Gastroesophageal sphincter (tissue), 4 donors: ENCODE measurements around the gene INPP5D. TPM values are rescaled to one million over a fixed set of nuclear protein-coding genes. Genes with fewer than 3 reads are reported as not detected.
A peak's percentile ranks its signal among the peaks of the same experiment; 100 is the strongest.

ENCODE experiments used
- ATAC-seq: fragments of 150-250 bp; one replicate; pipeline ENCODE4 v1.9.1; 2016; ENCODE audit warnings: mild to moderate bottlenecking, moderate library complexity
- H3K27ac ChIP-seq, 4 donors: fragments of 200-600 bp; sonication (generic) in 3 of 4; 1 replicate in 3 of 4; 2 replicates in 1 of 4; pipeline ENCODE4 v1.5.1; 2016 to 2019
- H3K27me3 ChIP-seq: fragments of 200-600 bp; sonication (generic); one replicate; pipeline ENCODE4 v1.5.1; 2019
- H3K36me3 ChIP-seq, 2 donors: fragments of 200-600 bp; sonication (generic); one replicate each; pipeline ENCODE4 v1.5.1; 2019; ENCODE audit warnings: control low read depth in 1 of 2
- H3K4me1 ChIP-seq, 3 donors: fragments of 200-600 bp; sonication (generic); 1 replicate in 2 of 3; 2 replicates in 1 of 3; pipeline ENCODE4 v1.5.1; 2016 to 2019; ENCODE audit warnings: control low read depth in 2 of 3
- H3K4me3 ChIP-seq, 2 donors: fragments of 200-600 bp; sonication (generic); one replicate each; pipeline ENCODE4 v1.5.1; 2019; ENCODE audit warnings: mild to moderate bottlenecking in 1 of 2, moderate library complexity in 1 of 2
- H3K9me3 ChIP-seq, 3 donors: fragments of 200-600 bp; sonication (generic); one replicate each; pipeline ENCODE4 v1.5.1; 2017 to 2019; ENCODE audit warnings: control low read depth in 2 of 3
- EP300 ChIP-seq: sonication (generic); formaldehyde crosslinking; IDR thresholded peaks from one replicate; pipeline ENCODE4 v1.6.1; 2017; ENCODE audit warnings: antibody characterized with exemption, mild to moderate bottlenecking
- POLR2A ChIP-seq, 2 donors: fragments of 450-650 bp; IDR thresholded peaks; one replicate each; pipeline ENCODE4 v1.6.1; 2017; ENCODE audit warnings: antibody characterized with exemption in 2 of 2, mild to moderate bottlenecking in 2 of 2, moderate library complexity in 1 of 2
- POLR2AphosphoS5 ChIP-seq: sonication (generic); formaldehyde crosslinking; IDR thresholded peaks from one replicate; pipeline ENCODE4 v1.6.1; 2017; ENCODE audit warnings: antibody characterized with exemption
- WGBS, 2 donors: methylation state at CpG; one replicate each; pipeline ENCODE4 v1.1.5; 2018; ENCODE audit warnings: low coverage in 1 of 2; 5-methylcytosine and 5-hydroxymethylcytosine counted together
- total RNA-seq, 4 donors: library from RNA; depleted of rRNA; stranded (reverse); fragments of >200 nt; gene quantifications; one replicate each; pipeline ENCODE4 v1.1.0, GENCODE V29; 2016
- TF ChIP-seq, protein P1 (sequence below), 4 experiments: fragments of 200-600 bp in 2 of 4; fragments of 450-650 bp in 2 of 4; sonication (generic) in 1 of 4; IDR thresholded peaks; one replicate each; pipeline ENCODE4 v1.5.1; 2017 to 2019; ENCODE audit warnings: antibody characterized with exemption in 4 of 4, mild to moderate bottlenecking in 2 of 4, moderate library complexity in 2 of 4

INPP5D gene
- 10 to 100 TPM in 2 of 4 donors, 1 to 10 TPM in 2; 6.5 to 12.4 (median 9.3) TPM for total RNA-seq

DNA sequence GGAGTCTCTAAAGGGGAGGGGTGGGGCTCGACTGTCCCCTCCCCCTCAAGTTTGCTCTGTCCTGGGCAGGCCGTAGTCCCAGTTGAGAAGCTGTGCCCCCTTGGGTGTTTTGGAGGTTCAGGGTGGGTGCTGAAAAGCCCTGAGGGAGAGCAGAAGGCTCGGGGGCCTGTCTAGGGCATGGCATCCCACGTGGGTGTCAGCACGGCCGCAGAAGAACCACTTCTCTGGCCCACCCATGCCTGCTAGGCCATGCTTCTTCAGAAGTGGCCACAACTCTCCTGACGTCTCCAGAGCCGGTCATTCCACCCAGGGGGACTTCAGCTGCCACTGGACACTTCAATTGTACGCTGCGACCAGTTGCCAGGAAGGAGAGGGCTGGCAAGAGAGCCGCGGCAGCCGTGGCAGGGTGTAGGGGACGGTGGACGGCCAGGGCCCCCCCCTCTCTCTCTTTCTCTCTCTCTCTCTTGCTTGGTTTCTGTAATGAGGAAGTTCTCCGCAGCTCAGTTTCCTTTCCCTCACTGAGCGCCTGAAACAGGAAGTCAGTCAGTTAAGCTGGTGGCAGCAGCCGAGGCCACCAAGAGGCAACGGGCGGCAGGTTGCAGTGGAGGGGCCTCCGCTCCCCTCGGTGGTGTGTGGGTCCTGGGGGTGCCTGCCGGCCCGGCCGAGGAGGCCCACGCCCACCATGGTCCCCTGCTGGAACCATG is at the start of gene INPP5D:
Gene INPP5D (plus strand): TSS at position 546 of the 704 bp plus-strand sequence. CDS start 137 bp downstream, at position 683.
- 40 to 87% methylated on average over 1 to 3 of the region's 26 CpGs for WGBS, 2 donors
- H3K9me3 ChIP-seq, result no peaks in the 10 kb centered on the region
- TF ChIP-seq POLR2A (IDR thresholded peaks at IDR 0.05) (peak; percentile 29 to 51), POLR2AphosphoS5 (no peak), EP300 (no peak)
- TF ChIP-seq, protein P1, sequence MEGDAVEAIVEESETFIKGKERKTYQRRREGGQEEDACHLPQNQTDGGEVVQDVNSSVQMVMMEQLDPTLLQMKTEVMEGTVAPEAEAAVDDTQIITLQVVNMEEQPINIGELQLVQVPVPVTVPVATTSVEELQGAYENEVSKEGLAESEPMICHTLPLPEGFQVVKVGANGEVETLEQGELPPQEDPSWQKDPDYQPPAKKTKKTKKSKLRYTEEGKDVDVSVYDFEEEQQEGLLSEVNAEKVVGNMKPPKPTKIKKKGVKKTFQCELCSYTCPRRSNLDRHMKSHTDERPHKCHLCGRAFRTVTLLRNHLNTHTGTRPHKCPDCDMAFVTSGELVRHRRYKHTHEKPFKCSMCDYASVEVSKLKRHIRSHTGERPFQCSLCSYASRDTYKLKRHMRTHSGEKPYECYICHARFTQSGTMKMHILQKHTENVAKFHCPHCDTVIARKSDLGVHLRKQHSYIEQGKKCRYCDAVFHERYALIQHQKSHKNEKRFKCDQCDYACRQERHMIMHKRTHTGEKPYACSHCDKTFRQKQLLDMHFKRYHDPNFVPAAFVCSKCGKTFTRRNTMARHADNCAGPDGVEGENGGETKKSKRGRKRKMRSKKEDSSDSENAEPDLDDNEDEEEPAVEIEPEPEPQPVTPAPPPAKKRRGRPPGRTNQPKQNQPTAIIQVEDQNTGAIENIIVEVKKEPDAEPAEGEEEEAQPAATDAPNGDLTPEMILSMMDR (IDR thresholded peaks at IDR 0.05), result no peak
- no peaks in the 10 kb centered on the region for H3K36me3 ChIP-seq
- peaks cover 2% of the 10 kb centered on the region for H3K27me3 ChIP-seq
- peak within 1 kb of the TSS; percentile 20 to 50 for H3K4me3 ChIP-seq
- ATAC-seq, result peak; percentile 36
- H3K4me1 ChIP-seq, result peaks cover 0 to 47% (median 3%) of the 10 kb centered on the region in 3 donors
- peak within 1 kb of the TSS; percentile 27 to 77 (median 72) for H3K27ac ChIP-seq

DNA sequence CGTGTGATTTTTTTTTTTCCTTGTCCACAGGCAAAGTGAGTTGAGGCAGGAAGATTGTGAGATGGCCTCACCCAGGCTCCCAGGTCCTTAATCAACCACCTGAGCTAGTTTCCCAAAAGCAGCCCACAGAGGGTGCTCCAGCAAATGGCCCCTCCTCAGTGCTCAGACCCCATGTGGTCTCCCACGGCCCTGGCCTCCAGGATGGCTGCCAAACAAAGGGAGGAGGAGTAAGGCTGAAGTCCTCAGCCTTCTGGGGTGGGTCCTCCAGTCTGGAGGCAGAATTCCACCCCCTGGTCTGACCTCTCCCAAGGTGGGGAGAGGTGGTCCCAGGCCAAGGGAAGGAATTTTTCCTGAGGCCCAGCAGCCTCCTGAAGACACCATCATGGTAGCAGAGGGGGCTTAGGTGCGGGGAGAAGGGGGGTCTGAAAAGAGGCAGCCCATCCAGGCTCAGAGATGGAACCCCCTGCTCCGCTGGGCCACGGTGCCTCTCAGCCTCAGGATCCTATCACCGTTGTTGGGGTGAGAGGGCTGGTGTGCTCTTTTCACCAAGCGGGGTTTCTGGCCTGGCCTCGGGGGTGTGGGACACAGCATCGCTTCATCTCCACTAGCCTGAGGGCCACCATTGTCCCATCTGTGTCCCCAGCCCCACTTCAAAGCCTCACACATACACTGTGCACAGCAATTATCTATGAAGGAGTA is 49.4 kb upstream of the INPP5D start:
- Histone ChIP-seq H3K4me3 (no peak overlapping the region), H3K9me3 (no peaks in the 10 kb centered on the region), H3K27me3 (no peaks in the 10 kb centered on the region), H3K36me3 (no peaks in the 10 kb centered on the region), H3K4me1 (no peaks in the 10 kb centered on the region), H3K27ac (no peak overlapping the region)
- WGBS, 2 donors, result no CpG with 5 or more reads among the region's 9 CpGs
- ATAC-seq, result no peak
- TF ChIP-seq POLR2AphosphoS5 (no peak), EP300 (no peak), POLR2A (IDR thresholded peaks at IDR 0.05) (no peak)
- TF ChIP-seq, protein P1 (IDR thresholded peaks at IDR 0.05), result no peak

- TF ChIP-seq POLR2AphosphoS5, result no peak
- TF ChIP-seq, protein P1 (IDR thresholded peaks at IDR 0.05), result no peak
- TF ChIP-seq EP300, result no peak
- no peak for TF ChIP-seq POLR2A (IDR thresholded peaks at IDR 0.05)
- Histone ChIP-seq H3K4me3 (no peak overlapping the region), H3K27me3 (no peaks in the 10 kb centered on the region), H3K36me3 (no peaks in the 10 kb centered on the region), H3K27ac (no peak overlapping the region), H3K9me3 (no peaks in the 10 kb centered on the region), H3K4me1 (no peaks in the 10 kb centered on the region)
- ATAC-seq, result no peak
- WGBS, 2 donors, result 88% methylated on average over 5 of the region's 6 CpGs; no CpG with 5 or more reads in 1 of the 2 donors
Observed at GRCh38 chr2:233011268-233011650, 48.9 kb upstream of the INPP5D start.

- Histone ChIP-seq H3K4me3 (no peak overlapping the region), H3K27me3 (no peaks in the 10 kb centered on the region), H3K9me3 (no peaks in the 10 kb centered on the region), H3K36me3 (no peaks in the 10 kb centered on the region), H3K27ac (no peak overlapping the region), H3K4me1 (no peaks in the 10 kb centered on the region)
- ATAC-seq, result no peak
- WGBS, 2 donors, result no CpG with 5 or more reads among the region's 1 CpG
- TF ChIP-seq POLR2A (IDR thresholded peaks at IDR 0.05) (no peak), POLR2AphosphoS5 (no peak), EP300 (no peak)
- TF ChIP-seq, protein P1 (IDR thresholded peaks at IDR 0.05), result no peak
Observed at GRCh38 chr2:233011702-233012131, 48.4 kb upstream of the INPP5D start.
